DMS114 treated with DMSO at 0.1 percent for 48 hours (cell line): ENCODE results near the gene RPL37A.
"Not testable (repeated sequence)": the region's sequence is repeated elsewhere in the genome, so short reads cannot be mapped to it uniquely, and the experiment has no call there.

Source experiments
- DNase-seq: peaks from one replicate; lab custom pipeline; 2025; ENCODE audit not compliant: unreplicated experiment; lab: John Stamatoyannopoulos, UW

Gene RPL37A

DNA sequence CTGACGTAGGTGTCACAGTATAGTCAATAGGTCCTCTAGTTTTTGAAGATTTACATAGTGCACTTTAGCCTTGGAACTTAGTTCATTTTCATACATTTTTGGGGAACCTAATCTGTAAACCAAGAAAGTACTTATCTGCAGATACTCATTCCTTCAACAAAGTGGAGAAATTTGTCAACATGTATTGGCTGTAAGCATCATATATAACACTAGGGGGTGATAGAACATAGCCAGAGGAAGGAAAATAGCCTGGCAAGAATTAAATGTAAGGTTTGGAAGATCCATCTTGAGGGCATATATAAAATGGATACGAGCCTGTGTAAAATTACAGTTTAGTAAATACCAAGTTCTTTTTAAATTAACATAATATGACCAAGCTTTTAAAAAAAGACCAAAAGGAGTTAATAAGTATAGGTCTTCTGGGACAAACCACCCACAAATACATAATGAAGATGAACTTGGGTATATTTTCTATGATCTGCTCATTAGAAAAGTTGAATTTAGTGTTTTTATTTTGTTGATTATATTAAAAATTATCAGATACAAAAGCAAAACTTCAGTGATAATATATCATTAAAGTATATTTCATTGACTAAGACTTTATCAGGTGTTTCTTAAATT, 18.2 kb downstream of the RPL37A start:
- peak; percentile 69 for DNase-seq

GRCh38 chr2:216517447-216518225, 19.0 kb downstream of the RPL37A start:
- DNase-seq, result no peak

DNA sequence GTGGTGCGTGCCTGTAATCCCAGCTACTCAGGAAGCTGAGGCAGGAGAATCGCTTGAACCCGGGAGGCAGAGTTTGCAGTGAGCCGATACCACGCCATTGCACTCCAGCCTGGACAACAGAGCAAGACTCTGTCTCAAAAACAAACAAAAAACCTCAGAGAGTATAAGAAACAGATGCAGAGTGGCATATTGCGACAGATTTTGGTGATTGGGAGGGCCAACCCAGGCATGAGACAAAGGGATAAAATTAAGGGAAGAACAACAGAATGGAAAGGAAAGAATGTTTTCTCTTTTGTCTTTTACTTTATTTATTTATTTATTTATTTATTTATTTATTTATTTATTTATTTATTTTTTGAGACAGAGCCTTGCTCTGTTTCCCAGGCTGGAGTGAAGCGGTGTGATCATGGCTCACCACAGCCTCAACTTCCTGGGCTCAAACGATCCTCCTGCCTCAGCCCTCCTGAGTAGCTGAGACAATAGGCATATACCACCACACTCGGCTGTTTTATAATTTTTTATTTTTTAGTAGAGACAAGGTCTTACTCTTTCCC, 20.0 kb downstream of the RPL37A start:
- DNase-seq, result not testable (repeated sequence)

- DNase-seq, result peak; percentile 56
These were observed 20.6 kb downstream of the RPL37A start for GRCh38 chr2:216519154-216519762.

GRCh38 chr2:216520112-216520511, 21.5 kb downstream of the RPL37A start:
- DNase-seq, result no peak

- no peak for DNase-seq
These were observed 24.4 kb downstream of the RPL37A start for GRCh38 chr2:216522892-216523502.

GRCh38 chr2:216525972-216526371, 27.3 kb downstream of the RPL37A start:
- DNase-seq, result no peak

- no peak for DNase-seq
These were observed 28.3 kb downstream of the RPL37A start for GRCh38 chr2:216526939-216527338.

GRCh38 chr2:216527600-216527999, 29.0 kb downstream of the RPL37A start:
- DNase-seq, result no peak

DNA sequence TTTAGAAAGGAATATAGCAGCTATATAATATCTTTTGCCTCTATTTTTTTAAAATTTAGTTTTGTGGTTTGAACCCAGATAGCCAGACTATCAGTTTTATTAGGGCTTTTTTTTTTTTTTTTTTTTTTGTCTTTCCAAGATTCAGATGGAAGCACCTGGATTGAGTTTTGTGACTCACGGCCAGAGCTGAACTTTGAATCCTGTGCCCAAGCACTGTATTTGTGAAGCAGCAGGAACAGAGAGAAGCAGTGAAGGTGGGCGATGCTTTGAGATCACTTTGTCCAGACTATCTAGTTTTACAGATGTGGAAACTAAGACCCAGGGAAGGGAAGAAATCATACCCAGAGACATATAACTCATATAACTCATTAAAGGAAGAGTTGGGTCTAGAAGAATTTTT, 33.9 kb downstream of the RPL37A start:
- no peak for DNase-seq

- DNase-seq, result no peak
These were observed 35.0 kb downstream of the RPL37A start for GRCh38 chr2:216533609-216534008.

- no peak for DNase-seq
These were observed 36.2 kb downstream of the RPL37A start for GRCh38 chr2:216534809-216535208.

DNA sequence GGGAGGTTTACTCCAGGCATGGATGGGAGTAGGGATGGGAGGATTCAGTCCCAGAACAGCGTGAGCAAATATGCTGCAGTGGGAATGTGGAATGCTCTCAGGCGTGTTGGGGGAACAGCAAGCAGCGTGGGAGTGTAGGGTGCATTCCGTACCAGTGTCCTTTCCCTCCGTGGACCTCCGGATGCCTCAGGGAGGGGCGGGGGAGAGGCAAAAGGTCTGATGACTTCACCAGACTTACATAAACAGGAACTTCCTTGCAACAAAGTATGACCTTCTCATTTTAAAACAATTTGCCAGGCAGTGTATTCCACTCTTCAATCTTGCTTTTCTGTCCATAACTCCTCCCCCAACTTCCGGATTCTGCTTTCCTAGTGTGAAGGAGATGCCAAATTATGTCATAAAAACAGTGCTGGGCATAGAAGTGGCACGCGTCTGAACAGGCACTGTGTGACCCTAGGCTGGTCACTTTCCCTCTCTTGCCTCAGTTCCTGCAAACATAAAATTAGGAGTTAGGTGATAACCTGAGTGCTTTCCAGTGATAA, 36.9 kb downstream of the RPL37A start:
- no peak for DNase-seq

GRCh38 chr2:216536734-216537210, 38.1 kb downstream of the RPL37A start:
- DNase-seq, result no peak

- no peak for DNase-seq
These were observed 38.7 kb downstream of the RPL37A start for GRCh38 chr2:216537366-216537765.

DNA sequence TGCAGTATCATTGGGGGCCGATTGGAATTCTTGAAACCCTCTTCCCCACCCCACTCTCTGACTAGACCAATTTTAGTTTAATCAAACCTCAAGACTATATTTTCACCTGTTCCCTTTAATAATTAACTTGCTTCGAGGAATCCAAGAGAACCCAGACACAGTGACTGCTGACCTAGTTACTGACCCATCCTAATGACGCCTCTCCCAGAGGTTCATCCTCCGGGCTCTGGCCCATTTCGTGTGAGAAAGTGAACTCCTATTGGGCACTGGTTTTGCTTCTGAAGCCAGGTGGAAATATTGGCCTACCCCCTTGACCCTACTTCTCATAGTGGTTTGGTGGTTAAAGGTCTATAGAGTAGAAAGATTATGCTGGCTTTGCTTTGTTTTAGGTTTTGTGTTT, 39.9 kb downstream of the RPL37A start:
- DNase-seq, result no peak

GRCh38 chr2:216539120-216539519, 40.5 kb downstream of the RPL37A start:
- DNase-seq, result no peak

DNA sequence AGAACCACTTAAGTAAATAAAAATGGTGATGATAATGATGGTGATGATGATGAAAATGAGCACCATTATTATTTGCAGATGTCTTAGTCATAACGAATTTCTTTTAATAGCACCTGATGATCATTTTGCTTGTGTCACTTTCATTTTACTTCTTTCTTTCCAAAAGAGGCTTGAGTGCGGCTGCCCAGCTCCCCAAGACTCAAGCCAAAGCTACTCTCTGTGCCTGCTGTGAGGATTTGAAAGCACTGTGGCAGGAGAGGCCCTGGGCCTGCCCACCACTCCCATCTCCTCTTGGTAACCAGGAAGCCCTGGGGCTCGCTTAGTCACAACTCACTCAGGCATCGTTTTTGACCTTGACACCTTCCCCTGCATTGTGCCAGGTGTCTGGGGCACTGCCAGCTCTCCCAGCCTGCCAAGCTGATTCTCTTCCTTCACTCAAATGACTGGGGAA, 41.2 kb downstream of the RPL37A start:
- DNase-seq, result no peak

DNA sequence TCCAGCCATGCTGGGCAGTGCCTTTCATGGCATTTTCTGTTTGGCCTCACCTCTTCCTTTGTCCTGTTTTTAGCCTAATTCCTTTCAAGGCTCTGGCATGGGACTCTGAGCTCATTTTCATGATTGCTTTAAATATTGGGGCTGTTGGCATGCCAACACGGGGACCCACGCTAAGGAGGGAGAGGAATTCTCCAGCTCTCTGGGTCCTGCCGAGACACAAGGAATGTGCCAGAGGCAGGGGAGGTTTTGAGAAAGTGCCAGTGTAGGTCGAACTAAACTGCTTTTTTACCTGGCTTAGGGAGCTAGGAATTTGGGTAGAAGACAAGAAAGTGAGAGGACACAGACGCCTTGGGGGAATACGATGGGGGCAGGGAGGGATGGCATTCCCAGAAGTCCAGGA, 42.3 kb downstream of the RPL37A start:
- DNase-seq, result no peak

- no peak for DNase-seq
These were observed 42.9 kb downstream of the RPL37A start for GRCh38 chr2:216541505-216541904.

DNA sequence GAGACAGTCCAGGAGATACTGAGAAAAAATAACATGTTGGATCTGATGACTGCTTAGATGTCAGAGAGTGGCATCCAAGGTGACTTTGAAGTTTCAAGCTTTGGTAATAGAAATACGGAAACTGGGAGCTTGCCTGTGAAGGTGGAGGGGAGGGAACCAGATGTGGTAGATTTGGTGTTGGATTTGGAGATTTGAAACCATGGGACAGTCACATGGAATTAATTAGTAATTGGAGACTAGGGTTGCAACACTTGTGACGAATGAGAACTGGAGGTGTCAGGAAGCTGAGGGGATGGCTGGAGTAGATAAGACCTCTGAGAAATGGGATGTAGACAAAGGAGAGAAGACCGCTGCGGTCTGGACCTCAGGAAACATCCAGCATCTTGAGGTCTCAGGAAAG, 46.7 kb downstream of the RPL37A start:
- DNase-seq, result no peak
